Stimulated activated CD8-positive, alpha-beta memory T cell treated with anti-CD3 and anti-CD28 coated beads, Interleukin-4, amount 100 ng/mL, for 24 hours (primary cell): ENCODE data around the gene SKP1.
A peak's percentile ranks its signal among the peaks of the same experiment; 100 is the strongest.
"Not testable (repeated sequence)": the region's sequence is repeated elsewhere in the genome, so short reads cannot be mapped to it uniquely, and the experiment has no call there.

ENCODE experiments used
- DNase-seq: peaks from one replicate; pipeline ENCODE4 v3.0.0-alpha.2; 2020; ENCODE audit warnings: low read depth

Gene SKP1

DNA sequence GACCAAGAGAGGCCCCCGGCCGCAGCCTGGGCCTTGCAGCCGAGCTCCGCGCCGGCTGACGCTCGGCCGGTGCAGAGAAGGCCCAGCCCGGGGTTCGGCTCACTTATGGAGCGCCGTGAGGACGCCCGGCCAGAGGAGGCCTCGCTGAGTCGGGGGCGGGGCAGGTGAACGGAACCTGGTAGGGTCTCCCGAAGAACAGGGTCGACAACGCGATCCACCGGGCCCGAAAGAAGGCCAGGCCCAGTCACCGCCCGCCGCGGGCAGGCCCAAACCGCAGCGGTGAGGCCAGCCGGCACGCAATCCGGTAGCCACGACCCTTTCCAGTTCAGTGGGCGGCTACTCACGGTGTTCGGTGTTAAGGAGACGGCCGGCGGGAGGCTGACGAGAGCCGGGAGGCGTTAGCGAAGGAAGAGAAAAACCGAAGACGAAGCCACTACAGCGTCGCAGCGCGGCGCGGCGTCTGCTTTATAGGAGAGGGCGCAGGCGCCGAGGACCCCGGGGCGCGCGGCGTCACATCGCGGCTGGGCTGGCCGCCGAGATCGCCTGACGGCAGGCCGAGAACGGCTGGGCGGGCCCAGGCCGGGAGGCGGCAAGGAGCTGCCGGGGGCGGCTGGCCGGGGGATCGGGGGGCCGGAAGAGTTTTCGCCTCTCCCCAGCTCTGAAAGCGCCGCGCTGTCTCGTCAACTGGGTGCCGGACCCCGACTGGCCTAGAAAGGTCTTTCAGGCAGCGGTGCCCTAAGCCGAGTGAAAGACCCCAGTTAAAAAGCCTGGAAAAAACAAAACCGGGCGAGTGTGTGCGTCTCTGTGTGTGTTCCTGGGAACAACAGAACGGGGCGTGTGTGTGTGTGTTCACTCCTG lies at the start of gene SKP1:
Gene SKP1, minus strand, starts transcription at position 440 of the 858 bp plus-strand sequence. CDS start 2,928 bp downstream, outside the sequence.
- DNase-seq, result peak; percentile 71

DNA sequence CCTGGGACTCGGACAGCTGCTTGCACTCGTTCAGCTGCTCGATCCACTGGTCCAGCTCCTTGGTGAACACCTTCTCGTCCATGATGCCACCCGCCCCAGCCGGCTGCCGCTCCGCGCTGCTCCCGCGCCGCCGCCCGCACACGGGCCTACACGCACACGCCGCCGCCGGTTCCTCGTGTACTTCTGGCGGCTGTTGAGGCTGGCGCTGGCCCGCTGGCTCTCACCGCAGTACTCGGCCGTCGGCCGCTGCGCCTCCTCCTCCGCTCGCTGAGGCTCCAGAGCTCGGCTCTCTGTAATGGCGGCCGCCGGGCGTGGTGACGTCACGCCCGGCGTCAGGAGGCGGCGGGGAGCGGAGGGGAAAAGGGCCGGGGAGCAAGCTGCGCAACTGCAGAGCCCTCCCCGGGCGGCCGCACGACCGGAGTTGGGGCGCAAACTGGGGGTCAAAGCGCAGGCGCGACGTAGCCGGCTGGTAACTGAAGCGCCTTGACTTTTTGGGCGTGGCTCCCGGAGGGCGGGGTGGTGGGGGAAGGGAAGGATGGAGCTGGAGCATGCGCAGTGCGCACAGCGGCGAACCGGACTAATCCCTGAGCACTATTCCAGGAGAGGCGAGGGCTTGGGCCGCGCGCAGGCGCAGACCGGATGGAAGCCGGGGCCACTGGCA lies 49.2 kb upstream of the SKP1 start, which contains the start of gene PPP2CA:
Gene PPP2CA, minus strand, starts transcription at position 294 of the 661 bp plus-strand sequence. Its CDS starts 212 bp downstream, at position 82.
- DNase-seq, result peak; percentile 98

DNA sequence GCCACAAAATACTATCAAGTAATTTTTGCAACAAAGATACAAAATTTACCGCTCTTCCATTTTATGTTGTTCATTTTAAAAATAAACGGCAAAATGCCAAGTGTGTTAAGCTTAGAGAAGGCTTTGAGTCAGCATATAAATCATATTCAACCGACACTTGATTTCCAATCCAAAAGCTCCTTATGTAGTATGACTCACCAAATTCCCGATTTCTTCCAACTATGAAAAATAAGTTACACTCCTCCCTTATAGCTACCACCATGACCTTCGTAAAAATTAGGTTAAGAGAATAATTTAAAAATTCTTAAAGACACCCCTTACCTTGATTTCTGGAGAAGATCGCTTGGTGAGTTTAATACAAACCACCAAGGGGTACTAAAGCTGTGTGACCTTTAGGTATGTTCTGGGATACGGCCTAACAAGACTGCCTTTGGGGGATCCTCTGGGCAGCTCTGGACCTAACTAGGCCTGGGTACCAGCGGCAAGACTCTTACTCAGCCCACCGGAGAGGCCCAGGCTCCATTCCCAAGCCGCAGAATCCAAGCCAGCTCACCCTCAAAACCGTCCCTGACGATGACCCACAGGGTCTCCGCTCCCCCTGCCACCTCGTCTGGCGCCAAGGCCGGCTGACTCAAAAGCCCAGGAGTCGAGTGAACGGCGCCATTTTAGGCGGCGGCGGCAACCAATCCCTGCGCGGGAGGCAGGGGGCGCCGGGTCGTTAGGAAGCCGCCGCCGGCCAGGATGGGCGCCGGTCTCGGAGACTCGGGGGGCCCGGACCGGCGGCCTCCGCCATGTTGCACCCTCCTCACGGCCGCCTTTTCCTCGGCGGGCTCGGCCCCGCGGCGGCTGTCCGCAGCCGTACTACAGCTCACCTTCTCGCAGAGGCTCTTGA lies 48.4 kb upstream of the SKP1 start:
- DNase-seq, result peak; percentile 46

DNA sequence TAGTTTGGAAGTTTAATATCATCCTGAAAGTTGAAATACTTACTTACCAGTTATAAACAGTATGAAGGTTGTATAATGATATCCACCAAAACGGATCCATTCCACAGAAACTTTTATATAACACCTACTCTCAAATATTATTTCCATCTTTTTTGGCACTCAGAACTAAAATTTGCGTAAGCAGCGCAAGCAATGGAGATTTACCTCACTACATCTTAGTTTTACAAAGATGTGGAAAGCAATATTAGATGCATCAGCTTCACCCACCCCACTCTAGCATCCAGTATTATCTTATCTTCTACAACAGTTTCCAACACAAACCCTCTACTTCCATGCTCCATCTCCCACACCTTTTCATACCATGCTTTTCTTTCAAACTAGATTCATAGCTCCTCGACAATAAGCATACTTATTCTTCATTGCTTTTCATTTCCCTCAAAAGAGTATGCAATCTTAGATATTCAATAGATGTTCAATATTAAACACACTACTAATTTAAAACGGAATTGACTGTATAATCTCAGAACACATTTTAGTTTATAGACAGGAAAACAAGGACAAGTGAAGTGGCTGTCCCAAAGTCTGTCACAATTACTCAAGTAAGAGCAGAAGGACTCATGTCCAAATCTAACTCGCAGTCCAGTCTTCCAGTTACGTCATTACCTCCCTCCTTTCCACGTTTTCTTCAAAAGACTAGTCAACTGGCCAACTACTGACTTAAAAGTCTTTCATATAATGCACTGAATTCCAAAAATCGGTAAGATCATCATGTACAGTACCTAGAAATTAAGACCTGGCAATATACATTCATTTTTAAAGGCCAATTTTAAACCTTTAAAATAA lies 46.9 kb upstream of the SKP1 start:
- no peak for DNase-seq

DNA sequence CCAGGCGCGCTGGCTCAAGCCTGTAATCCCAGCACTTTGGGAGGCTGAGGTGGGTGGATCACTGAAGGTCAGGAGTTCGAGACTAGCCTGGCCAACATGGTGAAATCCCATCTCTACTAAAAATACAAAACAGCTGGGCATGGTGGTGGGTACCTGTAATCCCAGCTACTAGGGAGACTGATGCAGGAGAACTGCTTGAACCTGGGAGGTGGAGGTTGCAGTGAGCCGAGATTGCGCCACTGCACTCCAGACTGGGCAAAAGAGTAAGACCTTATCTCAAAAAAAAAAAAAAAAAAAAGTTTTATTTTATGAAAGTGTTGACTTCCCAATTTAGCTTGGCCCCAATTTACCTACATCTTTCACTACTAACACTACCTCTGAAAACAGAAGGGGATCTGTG lies 44.9 kb upstream of the SKP1 start:
- DNase-seq, result not testable (repeated sequence)

DNA sequence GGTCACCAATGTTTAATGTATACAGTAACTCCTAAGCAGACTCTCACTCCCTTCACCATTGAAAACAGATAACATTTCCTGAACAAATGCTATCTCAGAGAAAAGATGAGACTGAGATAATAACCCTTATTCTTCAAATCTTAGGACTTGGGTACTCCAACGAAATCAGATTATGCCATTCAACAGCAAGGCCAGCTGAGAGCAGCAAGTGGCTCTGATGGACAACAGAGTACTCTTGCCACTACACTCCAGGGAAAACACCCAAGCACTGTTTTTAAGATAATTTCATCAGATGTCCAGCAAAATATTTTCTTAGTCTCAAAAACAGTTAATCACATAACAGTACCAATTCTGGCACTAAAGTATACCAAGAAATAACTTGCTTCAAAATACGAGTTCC lies 39.0 kb upstream of the SKP1 start:
- no peak for DNase-seq

DNA sequence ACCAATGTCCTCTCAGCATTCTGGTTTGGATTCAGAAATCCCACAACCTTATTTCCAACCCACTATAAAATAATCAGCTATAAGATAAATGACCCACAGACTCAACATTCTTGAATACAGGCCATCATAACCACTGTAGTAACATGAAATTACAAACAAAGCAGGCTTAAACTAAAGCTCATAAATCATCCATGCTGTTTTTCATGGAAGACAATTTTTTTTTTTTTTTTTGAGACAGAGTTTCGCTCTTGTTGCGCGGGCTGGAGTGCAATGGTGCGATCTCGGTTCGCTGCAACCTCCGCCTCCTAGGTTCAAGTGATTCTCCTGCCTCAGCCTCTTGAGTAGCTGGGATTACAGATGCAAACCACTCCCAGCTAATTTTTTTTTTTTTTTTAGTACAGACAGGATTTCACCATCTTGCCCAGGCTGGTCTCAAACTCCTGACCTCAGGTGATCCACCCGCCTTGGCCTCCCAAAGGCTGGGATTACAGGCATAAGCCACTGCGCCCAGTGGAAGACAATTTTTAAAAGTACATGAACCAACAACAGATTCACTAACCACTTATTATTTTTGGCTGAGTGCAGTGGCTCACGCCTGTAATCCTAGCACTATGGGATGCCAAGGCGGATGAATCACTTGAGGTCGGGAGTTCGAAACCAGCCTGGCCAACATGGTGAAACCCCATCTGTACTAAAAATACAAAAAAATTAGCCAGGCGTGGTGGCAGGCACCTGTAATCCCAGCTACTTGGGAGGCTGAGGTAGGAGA lies 34.7 kb upstream of the SKP1 start:
- DNase-seq, result not testable (repeated sequence)

DNA sequence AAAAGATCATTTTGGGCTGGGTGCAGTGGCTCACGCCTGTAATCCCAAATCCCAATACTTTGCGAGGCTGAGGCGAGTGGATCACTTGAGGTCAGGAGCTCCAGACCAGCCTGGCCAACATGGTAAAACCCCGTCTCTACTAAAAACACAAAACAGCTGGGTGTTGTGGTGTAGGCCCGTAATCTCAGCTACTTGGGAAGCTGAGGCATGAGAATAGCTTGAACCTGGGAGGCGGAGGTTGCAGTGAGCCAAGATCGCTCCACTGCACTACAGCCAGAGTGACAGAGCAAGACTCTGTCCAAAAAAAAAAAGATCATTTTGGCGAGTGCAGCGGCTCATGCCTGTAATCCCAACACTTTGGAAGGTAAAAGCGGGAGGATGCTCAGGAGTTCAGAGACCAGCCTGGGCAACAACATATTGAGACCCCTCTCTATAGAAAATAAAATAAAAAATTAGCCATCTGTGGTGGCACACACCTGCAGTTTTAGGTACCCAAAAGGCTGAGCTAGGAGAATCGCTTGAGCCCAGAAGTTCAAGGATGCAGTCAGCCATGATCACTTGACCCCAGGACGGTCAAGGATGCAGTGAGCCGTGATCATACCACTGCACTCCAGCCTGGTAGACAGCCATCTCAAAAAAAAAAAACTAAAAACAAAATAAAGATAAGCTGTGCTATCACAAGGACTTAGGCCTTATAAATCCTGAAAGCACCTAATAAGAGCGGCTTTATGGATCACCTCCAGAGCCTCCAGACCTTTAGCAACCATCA lies 32.9 kb upstream of the SKP1 start:
- no peak for DNase-seq

DNA sequence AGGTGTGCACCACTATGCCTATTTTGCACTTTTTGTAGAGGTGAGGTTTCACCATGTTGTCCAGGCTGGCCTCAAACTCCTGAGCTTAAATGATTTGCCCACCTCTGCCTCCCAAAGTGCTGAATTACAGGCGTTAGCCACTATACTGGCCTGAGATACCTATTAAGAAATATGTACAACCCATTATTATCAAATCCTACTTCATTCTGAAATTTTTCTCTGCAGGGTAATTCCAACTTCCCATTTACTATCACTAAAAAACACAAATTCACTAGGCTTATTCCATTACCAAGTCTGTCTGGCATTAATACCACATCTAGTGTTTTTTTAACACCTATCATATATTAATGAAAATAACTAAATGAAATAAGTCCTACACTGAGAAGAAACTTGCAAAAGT lies 30.9 kb upstream of the SKP1 start:
- DNase-seq, result no peak

DNA sequence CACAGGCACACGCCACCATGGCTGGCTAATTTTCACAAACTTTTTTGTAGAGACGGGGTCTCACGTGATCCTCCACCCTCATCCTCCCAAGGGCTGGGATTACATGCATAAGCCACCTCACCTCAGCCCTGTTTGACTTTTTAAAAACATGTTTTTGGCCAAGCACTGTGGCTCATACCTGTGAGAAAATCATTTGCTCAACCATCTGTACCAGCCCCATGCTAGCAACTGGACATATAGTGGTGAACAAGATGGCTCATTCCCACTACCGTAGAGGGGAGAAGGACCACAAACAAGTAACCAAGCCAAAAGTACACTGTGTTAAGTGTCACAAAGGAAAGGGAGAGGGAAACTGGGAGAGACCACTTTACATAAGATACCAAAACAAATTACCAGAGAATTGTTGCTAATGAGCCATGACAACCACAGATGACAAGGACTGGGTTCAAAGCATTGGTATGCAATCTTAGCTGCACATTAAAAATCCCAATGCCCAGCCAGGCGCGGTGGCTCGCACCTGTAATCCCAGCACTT lies 29.9 kb upstream of the SKP1 start:
- no peak for DNase-seq

DNA sequence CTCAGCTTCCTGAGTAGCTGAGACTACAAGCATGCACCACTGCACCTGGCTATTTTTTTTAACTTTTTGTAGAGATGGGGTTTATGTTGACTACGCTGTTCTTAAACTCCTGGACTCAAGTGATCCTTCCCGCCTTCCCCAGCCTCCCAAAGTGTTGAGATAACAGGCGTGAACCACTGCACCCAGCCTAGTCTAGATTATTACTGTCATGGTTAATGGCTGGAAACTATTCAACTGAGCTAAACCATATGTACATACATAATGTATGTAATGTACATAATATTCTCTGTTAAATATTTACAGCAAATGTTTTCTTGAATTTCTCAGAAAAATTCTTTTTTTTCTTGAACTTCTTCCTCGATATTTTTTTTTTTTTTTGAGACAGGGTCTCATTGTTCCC lies 27.8 kb upstream of the SKP1 start:
- no peak for DNase-seq

DNA sequence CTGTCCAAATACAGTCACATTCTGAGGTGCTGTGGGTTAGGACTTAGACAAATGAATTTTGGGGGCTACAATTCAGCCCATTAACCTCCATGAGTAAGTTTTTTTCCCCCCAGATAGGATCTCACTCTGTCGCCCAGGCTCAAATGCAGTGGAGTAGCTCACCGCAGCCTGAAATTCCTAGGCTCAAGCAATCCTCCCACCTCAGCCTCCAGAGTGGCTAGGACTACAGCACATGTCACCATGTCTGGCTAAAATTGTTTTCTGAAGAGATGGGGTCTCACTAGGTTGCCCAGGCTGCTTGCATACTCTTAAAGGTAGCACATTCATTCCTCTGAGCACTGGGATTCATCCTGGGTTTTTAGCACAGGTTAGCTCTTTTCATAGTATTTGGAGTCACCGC lies 26.9 kb upstream of the SKP1 start:
- DNase-seq, result no peak

DNA sequence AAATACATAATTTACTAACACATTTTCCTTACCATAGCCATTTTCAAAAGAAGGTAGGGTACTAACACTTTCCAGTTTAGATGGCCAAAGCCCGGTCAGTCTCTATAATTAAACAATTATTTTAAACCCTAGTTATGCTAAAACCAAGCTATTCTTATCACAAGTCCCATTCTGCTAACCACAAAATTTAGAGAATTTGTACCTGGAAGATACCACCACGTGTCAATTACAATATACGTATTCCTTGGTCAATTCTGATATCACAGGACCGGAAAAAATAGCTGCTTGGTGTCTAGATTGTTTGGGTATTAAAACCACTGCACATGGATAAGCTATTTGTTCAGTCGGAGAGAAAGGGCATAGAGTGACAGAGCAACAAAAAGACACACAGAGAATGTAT lies 18.9 kb upstream of the SKP1 start:
- no peak for DNase-seq

DNA sequence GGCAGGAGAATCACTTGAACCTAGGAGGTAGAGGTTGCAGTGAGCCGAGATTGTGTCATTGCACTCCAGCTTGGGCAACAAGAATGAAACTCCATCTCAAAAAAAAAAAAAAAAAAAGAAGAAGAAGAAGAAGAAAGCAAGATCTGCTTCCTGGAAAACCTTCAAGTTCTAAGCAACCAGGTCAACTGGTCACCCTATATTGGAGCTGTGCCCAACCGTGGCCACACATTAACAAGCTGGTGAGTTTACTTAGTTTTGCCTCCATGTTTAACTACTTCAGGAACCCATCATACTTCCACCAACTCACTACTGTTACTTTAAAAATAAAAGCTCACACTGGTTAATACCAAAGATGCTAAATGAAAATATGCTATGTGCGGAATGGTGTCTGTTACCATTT lies 12.3 kb upstream of the SKP1 start:
- no peak for DNase-seq

DNA sequence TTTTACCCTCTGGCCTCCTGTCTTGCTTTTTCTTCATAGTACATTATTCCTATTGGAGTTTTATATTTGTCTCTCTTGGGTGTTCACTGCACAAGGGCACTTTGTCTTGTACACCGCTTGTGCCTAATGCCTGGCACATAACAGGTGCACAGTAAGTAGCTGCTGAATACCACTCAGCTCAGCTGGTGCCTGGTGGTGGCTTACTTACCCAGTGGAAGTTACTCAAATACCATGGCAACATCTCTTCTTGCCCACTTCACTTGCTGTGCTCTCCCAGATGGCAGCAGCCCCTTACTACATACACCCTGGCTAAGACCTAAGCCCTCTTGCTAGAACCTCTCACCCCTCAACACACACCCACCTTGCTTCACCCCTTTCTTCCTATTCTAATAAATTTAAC lies 11.3 kb upstream of the SKP1 start:
- DNase-seq, result no peak

DNA sequence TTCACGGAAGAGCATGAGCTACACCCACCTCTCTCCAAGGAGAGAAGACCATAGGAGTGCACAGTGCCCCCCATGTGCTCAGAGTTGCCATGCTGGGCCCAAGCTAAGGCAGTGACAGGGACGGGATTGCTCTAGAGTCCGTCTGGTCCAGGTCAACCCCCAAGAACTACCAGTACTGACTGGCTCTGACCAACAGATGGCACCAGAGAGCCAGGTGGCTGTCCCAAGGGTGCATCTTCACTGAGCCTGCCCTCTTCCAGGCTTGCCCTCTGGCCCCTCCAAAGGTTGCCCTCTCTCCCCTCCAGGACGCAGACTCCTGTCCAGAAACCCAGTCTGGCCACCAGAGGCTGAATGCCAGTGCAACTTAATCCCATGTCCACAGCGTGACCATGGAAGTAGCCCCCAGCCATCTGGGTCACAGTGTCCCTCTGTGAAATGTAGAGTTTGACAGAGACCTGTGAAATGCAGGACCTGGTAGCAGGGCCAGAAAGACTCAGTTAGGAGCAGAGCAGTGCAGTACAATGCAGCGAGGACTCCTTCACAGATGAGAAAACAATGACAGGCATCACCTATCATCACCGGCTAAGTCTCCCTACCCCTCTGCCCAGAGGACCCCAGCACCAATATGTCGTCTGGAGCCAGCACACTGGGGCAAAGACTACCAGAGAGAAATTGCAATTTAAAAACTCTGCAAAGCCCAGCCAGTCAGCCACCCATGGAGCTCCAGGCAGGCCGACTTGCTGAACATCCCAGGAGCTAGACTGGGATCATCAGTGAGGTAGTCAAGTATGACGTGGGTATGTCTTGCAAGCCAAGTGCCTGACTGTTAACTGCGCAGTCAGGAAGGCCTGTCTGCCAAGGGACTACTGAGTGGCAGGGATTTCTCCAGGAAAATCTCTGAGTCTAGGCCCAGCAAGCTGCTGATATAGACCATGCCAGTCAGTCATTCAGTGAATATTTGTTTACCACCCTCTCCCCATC lies 7.7 kb upstream of the SKP1 start:
- peak; percentile 53 for DNase-seq

DNA sequence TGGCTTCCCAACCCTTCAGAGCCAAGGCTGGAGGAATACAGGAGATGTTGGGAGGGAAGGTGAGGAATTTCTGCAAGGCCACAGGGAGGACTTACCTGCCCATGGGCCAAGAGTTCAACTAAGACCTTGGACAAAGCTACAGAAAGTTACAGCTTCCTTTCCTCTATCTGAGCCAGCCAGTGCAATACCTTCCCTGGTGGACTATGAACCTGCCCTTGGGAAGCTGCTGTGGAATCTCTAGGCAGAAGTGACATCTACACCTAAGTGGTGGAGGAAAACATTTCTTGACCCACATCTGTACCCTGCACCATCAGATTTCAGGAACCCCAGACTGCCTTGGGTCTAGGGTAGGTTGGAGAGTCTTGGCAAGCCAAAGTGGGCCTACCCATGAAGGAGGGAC lies 6.7 kb upstream of the SKP1 start:
- no peak for DNase-seq

DNA sequence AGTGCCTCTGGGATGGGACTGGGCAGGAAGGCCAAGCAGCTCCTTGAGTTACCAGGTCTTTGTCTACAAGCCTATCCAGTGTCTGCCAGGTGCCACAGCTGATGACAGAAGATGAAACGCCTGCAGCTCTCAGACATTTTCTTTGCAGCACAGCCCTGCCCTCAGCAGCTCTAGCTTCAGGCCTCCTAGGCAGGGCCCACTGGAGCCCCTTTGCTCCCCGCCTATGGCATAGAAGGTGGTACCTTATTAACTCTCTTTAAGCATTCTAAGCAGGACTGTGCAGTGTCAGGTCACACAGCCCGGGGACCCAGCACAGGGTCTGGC lies 1.3 kb upstream of the SKP1 start:
- no peak for DNase-seq
